Panc1 (cell line): ENCODE results near the gene PNLDC1.

Experiments
- CTCF ChIP-seq: fragments of 450-650 bp; IDR thresholded peaks from 2 replicates; pipeline ENCODE4 v1.5.1; 2017; ENCODE audit warnings: mild to moderate bottlenecking
- REST ChIP-seq, 2 experiments: IDR thresholded peaks; 2 replicates each; pipeline ENCODE4 v1.6.1; 2011 to 2012; ENCODE audit warnings: low read depth in 2 of 2, control low read depth in 1 of 2, low read length in 1 of 2, mild to moderate bottlenecking in 1 of 2, moderate library complexity in 1 of 2; ENCODE audit not compliant: insufficient read depth in 1 of 2
- SIN3A ChIP-seq: IDR thresholded peaks from 2 replicates; pipeline ENCODE4 v1.6.1; 2012; ENCODE audit warnings: low read depth, mild to moderate bottlenecking, low read length, moderate library complexity, borderline replicate concordance; ENCODE audit not compliant: insufficient read depth
- TCF7L2 ChIP-seq: IDR thresholded peaks from 2 replicates; pipeline ENCODE4 v1.6.1; 2011; ENCODE audit warnings: mild to moderate bottlenecking, low read depth, low read length, inconsistent platforms

DNA sequence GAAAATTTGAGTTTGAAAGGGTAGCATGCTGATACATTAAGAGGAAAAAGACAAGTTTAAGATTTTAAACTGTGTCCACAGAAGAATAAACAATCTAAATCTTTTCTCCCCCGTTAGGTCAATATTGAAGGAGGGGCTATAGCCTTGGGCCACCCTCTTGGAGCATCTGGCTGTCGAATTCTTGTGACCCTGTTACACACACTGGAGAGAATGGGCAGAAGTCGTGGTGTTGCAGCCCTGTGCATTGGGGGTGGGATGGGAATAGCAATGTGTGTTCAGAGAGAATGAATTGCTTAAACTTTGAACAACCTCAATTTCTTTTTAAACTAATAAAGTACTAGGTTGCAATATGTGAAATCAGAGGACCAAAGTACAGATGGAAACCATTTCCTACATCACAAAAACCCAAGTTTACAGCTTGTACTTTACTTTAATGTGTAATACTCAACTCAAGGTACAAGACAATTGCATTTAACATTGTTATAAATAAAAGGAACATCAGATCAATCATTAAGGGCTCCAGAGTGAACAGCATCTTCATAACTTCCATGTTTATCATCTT, 21.5 kb upstream of the PNLDC1 start:
- no peak for TF ChIP-seq CTCF
- TF ChIP-seq TCF7L2 = no peak
- TF ChIP-seq SIN3A = no peak
- no peak for TF ChIP-seq REST (IDR thresholded peaks at IDR 0.05; ENCODE audit: insufficient read depth in 1 of 2, low read depth in 2 of 2, low read length in 1 of 2)
